DMS53 treated with DMSO at 0.1 percent for 48 hours (cell line): ENCODE results near the gene TNK1.

Experiments
- DNase-seq: peaks from one replicate; lab custom pipeline; 2025; ENCODE audit not compliant: unreplicated experiment; lab: John Stamatoyannopoulos, UW

The TNK1 gene

GRCh38 chr17:7389924-7390910, 9.3 kb downstream of the TNK1 start:
- no peak for DNase-seq

DNA sequence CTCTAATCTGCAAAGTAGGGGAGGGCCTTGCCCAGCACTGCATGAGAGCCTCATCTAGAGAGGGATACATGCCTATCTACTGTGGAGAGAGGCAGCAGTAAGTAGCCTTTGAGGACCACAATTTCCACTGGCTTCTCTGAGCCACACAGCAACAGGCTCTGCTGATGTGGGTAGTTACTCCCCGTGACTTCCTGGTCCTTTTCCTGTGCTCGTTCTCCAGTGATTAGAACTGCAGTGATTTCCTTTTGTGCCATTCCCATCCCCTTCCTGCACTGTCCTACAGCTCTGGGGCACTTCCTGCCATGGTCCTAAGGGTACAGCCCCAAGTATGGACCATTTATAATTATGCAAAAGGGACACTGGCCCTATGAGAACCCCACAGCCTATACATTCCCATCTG, 10.4 kb downstream of the TNK1 start:
- DNase-seq: no peak

GRCh38 chr17:7392696-7393612, 12.1 kb downstream of the TNK1 start:
- DNase-seq: no peak

- DNase-seq: no peak
Measured at GRCh38 chr17:7393613-7394451, 12.9 kb downstream of the TNK1 start.

GRCh38 chr17:7394452-7395191, 13.7 kb downstream of the TNK1 start, which contains the start of gene PLSCR3:
Gene PLSCR3, minus strand, starts transcription at chr17:7394525. Its CDS starts 415 bp downstream, at chr17:7394110.
- peak; percentile 96 for DNase-seq

GRCh38 chr17:7396147-7396546, 15.3 kb downstream of the TNK1 start:
- no peak for DNase-seq

DNA sequence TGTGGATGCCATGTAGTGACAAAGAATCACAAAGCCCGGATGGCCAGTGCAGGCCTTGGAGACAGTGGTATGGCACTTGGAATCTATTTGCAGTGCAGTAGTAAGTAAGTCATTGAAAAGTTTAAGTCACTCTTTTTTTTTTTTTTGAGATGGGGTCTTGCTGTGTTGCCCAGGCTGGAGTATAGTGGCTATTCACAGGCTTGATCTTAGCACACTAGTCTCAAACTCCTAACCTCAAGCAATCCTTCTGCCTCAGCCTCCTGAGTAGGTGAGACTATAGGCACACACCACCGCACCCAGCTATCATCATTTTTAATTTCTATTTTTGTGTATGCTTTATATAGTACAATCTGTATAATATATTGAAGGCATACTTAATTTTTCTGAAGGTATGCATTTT, 17.7 kb downstream of the TNK1 start:
- DNase-seq: no peak

GRCh38 chr17:7403043-7403726, 22.3 kb downstream of the TNK1 start:
- DNase-seq: no peak

GRCh38 chr17:7403727-7403976, 22.8 kb downstream of the TNK1 start:
- DNase-seq: no peak

- peak; percentile 100 for DNase-seq
Measured at GRCh38 chr17:7403977-7404736, 23.3 kb downstream of the TNK1 start, which contains the start of gene TMEM256. Gene TMEM256, minus strand, starts transcription at chr17:7404097. Its CDS starts 13 bp downstream, at chr17:7404084.

DNA sequence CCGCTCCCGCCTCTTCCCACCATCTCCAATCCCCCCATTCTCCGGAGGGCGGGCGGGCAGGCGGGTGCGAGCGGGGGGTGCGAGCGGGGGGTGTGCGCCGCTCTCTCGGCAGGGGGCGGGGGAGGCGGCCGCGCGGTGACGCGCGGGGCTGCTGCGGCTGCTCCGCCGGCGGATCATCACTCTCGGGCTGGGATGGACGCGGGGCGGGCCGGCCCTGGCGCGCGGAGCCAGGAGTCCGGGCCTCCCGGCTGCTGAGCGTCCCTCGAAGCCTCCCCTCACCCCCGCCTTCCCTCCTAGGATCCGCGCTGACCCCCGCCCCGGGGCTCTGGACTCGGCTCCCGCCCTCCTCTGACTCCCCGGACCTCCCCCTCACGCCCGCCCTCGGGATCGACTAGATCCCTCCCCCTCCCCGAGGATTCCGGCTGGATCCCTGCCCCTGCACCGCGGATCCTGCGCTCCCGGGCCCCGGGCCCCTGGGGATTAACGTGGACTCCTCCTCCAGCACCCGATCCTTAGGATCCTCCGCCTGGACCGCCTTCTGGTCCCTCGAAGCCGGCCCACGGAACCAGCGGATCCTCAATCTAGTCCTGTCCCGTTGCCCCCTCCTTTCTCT, 24.0 kb downstream of the TNK1 start:
- DNase-seq: peak; percentile 36

DNA sequence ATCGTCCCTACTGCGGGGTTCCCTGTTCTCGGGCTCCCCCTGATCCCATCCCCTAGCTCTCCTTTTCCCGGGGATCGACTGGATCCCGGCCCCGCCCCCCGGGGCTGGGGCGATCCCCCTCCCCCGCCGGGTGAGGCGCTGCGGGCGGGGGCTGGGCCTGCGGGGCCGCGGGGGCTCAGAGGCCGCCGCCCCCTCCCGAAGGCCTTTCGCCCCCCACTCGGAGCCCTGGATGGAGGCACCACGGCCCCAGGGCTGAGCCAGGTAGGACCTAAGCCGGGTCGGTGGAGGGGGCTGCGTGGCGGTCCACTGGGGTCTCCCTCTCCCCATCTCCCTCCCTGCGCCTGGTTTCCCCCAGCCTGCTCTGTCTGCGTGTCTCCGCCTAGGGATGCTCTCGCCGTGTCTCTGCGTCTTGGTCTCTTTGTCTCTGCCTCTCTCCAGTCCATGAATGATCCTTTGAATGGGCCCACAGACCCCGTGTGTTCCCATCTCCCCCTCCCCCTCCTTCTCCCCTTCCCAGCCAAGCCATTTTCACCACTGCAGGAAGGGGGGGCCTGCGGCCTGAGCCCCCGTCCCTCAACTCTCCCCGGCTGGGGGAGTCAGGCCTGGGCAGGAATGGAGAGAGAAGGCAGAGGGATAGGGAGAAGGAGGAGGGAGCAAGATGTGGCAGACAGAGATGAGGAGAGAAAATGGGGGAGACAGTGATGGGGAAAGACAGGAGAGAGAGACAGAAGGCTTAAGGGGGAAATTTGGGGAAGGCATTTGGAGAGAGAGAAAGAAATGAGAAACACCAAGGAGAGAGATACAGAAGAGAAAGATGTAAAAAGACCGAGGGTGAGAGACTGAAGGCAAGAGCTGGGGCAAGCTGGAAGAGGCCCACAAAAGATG, 24.7 kb downstream of the TNK1 start:
- DNase-seq: no peak

DNA sequence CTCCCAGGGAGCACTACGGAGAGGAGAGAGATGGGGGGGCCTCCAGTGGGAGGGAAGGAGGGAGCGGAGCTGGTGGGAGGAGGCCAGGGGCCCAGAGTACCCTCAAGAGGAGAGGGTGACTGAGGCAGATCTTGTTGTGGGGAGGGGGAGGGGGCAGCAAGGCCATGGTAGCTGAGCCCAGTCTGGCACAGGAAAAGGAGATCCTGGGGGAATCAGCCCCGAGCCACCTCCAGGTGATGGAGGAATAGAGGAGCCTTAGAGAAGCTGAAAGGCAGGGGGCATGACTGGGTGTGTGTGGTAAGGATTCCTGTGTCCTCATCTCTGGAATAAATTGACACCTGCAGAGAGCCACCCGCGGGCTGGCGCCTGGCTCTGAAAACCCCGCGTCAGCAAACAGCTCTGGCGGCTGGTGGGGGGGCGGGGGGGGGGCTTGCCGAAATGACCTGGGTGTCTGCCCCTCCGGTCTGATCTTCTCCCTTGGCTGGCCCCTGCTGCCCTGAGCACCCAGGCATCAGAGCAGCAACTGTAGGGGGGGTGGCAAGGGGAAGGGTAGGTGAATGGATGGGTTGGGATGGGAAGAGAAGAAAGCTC, 25.4 kb downstream of the TNK1 start:
- DNase-seq: no peak

- no peak for DNase-seq
Measured at GRCh38 chr17:7407082-7407481, 26.2 kb downstream of the TNK1 start.

DNA sequence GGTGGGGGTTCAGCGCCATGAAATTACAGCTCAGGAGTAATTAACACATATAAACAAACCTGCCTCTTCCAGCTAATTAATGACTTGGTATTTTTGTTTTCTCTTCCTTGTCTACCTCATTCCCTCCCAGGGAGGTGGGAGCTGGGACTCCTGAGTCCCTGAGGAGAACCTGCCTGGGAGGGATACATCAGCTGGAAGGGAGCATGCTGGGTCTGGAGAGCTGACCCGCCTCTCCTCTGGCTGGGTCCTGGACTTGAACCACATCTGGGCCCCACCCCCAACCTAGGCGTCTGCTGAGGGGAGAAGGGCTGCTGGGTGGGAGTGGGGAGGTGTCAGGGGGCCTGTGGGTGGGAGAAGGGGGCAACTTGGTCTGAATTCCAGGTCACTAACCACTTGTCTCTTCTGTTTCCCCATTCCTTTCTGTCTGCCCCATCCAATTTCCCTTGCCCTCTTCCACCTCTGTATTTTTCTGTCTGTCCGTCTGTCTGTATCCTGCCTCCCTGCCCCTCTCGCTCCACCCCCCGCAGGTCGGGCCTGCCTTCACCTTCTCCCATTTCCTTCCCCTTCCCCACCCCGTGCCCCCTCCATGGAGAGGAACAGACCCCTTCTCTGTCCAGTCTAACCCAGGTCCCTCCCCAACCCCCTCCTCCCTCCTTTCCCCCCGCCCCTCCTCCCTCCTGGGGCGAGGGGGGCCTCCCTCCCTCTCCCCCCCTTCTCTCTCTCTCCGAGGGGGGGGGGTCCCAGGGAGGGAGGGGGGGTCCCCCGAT, 26.8 kb downstream of the TNK1 start, which contains the start of gene NLGN2:
NLGN2 (plus strand) TSS at position 361 of the 767 bp plus-strand sequence. CDS start 411 bp downstream, outside the sequence.
- no peak for DNase-seq

DNA sequence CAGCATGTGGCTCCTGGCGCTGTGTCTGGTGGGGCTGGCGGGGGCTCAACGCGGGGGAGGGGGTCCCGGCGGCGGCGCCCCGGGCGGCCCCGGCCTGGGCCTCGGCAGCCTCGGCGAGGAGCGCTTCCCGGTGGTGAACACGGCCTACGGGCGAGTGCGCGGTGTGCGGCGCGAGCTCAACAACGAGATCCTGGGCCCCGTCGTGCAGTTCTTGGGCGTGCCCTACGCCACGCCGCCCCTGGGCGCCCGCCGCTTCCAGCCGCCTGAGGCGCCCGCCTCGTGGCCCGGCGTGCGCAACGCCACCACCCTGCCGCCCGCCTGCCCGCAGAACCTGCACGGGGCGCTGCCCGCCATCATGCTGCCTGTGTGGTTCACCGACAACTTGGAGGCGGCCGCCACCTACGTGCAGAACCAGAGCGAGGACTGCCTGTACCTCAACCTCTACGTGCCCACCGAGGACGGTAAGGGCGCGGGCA, 27.4 kb downstream of the TNK1 start:
- DNase-seq: no peak
